IPS DF 4.7 (cell line): Measurements from ENCODE around the gene TUFT1.
"Not testable (repeated sequence)": the region's sequence is repeated elsewhere in the genome, so short reads cannot be mapped to it uniquely, and the experiment has no call there.

Experiments used
- DNase-seq: peaks from one replicate; pipeline ENCODE4 v3.0.0-alpha.2; 2013; ENCODE audit warnings: low spot score; ENCODE audit errors: extremely low read depth

The TUFT1 gene

DNA sequence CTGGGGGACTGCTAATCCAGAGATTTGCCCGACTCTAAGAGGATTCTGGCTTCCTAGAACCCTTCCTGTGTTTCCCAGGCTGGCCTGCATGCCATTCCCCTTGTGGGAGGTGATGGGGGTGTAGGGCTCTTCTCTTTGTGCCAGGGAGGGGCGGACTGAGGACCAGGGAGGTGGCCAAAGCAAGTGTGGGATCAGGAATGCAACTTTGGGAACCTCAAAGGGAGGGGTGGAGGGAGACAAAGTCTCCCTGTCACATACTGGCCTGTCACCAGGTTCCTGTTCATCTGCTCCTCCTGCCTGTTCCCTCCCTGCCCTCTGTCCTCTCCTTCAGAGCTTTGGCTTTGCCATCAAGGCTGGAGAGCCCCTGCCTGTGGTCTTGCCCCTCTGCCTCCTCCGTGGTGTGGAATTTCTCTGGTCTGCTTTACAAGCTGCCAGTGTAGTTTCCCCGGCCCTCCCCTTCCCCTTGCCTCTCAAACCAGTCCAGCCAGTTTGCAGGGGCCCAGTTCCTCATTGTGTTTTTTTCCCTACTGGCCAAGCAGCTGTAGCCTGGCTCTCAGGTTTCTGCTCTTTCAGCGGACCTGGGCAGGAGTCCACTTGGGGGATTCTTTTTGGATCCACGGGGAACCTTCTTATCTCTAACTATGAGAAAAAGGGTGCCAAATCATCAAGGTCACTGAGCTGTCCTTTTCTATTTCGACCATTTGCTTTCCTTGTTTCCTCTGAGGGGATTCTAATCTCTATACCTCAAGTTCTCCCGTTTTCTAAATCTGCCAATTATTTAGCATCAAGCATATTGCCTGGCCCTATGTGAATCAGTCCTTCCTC, 27.1 kb upstream of the TUFT1 start:
- DNase-seq: no peak

DNA sequence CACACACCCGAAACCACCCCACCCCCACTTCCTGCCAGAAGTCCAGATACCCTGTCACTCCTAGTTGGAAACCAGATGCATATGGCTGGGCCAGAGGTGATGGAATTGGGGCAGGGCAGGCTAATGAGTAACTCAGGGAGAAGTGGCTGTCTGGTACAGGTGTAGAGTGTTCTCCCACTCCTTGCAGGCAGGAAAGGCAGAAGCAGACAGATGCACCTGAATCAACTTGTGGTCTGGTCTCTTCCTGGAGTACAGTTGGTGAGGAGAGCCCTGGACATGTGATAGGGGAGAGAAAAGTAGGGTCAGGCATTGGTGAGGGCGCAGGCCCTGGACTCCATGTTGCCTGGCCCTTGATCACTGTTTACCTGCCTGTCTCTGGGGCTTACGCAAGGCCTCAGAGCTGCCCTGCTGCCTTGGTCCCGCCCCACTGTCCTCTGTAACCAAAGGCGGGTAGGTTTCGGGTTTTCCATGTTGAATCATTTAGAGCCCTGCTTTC, 26.4 kb upstream of the TUFT1 start:
- no peak for DNase-seq

DNA sequence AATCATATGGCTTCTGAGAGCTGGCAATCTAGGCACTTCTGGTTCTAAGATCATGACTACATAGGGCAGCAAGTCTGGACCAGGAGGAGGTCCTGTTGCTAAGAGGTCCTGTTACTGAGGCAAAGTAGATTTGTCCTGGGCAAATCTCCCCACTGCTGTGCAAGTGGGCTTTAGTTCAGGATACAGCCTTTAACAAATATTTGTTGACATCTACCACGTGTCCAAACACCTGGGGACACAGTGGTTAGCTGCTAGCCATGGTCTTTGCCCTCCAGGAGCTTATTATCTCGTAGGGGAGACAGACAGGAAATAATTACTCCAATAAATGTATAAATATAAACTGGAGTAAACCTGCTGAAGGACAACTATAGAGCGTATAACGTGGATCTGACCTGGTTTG, 25.7 kb upstream of the TUFT1 start:
- DNase-seq: no peak

DNA sequence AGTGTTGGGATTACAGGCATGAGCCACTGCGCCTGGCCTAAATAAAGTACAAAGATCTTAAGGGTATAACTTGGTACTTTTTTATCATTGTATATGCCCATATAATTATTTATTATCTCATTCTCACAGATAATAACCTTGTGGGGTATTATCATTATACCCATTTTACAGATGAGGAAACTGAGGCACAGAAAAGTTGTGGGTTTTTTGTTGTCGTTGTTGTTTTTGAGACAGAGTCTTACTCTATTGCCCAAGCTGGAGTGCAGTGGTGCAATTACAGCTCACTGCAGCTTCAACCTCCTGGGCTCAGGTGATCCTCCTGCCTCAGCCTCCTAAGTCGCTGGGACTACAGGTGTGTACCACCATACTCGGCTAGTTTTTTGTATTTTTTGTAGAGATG, 24.8 kb upstream of the TUFT1 start:
- DNase-seq: no peak

DNA sequence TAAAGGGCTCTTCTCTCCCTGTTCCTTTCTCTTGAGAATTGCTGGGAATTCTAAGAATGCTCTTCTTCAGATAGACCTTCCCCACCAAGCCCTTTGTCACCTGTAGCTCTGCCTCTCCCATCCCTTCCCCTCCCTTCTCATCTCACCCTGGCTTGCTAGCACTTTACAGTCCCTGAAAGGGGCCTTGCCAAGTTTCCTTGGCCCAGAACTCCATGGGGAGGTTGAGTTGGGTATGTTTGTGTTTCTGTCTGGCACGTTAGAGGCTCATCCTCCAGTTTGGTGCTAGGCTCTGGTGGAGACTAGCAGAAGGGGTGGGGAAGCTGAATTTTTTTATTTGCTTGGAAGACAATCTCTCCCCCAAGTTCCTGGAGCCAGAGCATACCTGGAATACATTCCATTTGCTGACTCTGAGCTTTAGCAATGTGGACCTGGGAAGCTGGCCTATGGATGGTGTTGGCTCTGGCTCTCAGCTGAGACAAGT, 24.0 kb upstream of the TUFT1 start:
- no peak for DNase-seq

DNA sequence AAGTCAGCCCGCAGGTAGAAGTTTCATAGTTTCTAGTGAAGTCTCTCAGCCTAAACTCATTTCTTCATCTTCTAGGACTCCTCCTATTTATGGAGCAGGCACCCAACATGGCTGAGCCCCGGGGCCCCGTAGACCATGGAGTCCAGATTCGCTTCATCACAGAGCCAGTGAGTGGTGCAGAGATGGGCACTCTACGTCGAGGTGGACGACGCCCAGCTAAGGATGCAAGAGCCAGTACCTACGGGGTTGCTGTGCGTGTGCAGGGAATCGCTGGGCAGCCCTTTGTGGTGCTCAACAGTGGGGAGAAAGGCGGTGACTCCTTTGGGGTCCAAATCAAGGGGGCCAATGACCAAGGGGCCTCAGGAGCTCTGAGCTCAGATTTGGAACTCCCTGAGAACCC, 21.7 kb upstream of the TUFT1 start:
- no peak for DNase-seq

DNA sequence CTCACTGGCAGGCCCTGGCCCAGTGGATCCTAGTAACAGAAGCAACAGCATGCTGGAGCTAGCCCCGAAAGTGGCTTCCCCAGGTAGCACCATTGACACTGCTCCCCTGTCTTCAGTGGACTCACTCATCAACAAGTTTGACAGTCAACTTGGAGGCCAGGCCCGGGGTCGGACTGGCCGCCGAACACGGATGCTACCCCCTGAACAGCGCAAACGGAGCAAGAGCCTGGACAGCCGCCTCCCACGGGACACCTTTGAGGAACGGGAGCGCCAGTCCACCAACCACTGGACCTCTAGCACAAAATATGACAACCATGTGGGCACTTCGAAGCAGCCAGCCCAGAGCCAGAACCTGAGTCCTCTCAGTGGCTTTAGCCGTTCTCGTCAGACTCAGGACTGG, 21.2 kb upstream of the TUFT1 start:
- DNase-seq: no peak

DNA sequence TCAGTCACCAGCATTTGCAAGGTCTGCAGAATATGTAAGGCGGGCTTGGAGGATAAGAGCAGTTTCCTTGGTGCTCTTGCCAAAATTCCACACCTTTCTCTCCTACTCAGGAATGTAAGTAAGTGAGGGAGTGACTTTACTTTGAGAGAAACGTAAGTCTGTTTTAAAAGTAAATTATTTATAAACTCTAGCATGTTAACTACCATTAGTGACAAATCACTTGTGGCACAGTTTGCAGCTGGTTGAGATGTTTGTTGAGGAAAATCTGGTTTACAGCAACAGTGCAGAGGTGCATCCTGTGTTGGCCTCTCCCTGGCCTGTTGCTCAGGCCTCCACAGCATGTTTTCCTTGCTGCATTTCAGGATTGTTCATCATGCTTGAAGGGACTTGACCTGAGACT, 20.4 kb upstream of the TUFT1 start:
- no peak for DNase-seq

DNA sequence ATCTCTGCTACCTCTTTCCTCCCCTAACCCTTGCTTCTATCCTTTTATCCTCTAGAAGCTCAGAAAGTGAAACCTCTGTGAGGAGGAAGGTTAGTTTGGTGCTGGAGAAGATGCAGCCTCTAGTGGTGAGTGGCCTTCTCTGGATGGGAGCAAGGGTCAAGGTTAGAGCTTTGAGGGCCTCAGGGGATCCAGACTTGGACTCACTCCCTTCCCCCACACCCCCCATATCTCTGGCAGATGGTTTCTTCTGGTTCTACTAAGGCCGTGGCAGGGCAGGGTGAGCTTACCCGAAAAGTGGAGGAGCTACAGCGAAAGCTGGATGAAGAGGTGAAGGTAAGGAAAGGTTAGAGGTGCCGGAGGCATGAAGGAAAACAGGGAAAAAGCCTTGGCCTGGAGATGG, 19.8 kb upstream of the TUFT1 start:
- no peak for DNase-seq

DNA sequence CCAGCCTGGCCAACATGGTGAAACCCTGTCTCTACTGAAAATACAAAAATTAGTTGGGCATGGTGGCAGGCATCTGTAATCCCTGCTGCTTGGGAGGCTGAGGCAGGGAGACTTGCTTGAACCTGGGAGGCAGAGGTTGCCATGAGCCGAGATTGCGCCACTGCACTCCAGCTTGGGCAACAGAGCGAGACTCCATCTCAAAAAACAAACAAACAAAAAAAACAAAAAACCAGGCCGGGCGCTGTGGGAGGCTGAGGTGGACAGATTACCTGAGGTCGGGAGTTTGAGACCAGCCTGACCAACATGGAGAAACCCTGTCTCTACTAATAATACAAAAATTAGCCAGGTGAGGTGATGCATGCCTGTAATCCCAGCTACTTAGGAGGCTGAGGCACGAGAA, 17.7 kb upstream of the TUFT1 start:
- not testable (repeated sequence) for DNase-seq

DNA sequence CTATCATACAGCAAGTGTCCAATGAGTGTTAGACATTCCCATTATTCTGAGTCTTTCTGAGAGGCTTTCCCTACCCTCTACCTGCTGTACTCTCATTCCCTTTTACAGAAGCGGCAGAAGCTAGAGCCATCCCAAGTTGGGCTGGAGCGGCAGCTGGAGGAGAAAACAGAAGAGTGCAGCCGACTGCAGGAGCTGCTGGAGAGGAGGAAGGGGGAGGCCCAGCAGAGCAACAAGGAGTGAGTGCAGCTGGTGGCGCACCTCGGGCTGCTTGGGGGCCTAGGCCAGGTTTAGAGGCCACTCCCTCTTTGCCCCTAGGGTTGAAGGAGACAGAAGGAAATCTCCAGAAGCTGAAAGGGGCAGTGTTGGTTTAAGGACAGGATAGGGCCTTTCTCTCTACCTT, 16.8 kb upstream of the TUFT1 start:
- no peak for DNase-seq

DNA sequence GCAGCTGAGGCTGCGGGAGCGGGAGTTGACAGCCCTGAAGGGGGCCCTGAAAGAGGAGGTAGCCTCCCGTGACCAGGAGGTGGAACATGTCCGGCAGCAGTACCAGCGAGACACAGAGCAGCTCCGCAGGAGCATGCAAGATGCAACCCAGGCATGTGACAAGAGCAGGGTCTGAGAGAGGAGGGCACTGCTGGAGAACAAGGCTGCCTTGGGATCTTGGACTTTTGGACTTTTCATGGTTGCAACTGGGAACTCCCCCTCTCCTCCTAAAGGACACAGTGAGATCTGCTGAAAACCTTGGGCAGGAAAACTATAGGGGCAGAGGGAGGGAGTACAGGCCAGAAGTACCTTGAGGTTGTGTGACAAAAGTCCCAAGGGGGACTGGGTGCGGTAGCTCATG, 15.4 kb upstream of the TUFT1 start:
- DNase-seq: no peak

DNA sequence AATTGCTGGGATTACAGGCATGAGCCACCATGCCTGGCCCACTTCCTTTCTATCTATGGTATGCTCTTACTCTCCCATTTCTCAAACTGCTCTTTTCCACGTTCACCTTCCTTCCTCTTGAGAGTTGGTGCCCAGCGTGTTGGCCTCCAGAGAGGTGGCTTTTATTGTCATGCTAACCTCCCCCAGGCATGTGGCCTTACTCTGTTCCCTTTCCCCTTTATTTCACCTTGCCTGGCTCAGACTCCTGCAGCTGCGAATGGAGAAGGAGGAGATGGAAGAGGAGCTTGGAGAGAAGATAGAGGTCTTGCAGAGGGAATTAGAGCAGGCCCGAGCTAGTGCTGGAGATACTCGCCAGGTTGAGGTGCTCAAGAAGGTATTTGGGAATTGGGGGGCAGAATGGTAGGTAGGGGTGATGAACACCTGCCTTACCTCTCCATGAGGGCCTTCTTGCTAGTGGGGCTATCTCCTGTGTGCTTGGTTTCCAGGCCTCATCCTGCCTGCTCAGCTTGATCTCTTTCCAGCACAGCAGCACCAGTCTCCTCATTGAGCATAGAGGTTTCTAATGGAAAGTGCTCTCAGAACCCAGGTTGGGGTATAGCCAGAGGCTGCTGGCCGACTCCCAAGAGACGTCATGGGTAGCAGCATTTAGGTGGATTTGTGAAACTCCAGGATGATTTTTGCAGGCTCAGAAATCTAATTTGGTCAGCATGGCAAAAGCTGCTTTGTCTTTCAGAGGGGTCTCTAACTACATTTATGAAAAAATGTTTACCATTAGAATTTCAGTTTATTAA, 13.2 kb upstream of the TUFT1 start:
- no peak for DNase-seq

DNA sequence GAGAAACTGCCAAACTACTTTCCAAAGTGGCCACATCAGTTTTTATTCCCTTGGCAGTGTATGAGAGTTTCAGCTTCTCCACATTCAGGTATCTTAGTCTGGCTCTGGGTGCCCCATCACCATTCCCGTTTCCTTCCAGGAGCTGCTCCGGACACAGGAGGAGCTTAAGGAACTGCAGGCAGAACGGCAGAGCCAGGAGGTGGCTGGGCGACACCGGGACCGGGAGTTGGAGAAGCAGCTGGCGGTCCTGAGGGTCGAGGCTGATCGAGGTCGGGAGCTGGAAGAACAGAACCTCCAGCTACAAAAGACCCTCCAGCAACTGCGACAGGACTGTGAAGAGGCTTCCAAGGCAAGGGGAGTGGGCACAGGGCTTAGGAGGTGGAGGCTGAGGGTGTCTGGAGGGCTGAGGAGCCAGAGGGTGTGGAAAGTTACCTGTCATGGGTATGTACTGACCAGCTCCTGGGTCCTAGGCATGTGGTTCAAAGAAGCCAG, 10.9 kb upstream of the TUFT1 start:
- DNase-seq: no peak

DNA sequence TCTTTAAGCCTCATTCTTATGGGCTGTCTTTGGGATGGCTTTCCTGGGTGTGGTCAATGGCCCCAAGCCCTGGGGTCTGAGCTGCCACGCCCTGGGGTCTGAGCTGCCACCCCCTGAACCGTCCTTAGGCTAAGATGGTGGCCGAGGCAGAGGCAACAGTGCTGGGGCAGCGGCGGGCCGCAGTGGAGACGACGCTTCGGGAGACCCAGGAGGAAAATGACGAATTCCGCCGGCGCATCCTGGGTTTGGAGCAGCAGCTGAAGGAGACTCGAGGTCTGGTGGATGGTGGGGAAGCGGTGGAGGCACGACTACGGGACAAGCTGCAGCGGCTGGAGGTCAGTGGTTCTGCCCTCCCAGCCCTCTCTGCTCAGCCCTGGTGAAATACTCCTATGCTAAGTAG, 10.3 kb upstream of the TUFT1 start:
- no peak for DNase-seq

DNA sequence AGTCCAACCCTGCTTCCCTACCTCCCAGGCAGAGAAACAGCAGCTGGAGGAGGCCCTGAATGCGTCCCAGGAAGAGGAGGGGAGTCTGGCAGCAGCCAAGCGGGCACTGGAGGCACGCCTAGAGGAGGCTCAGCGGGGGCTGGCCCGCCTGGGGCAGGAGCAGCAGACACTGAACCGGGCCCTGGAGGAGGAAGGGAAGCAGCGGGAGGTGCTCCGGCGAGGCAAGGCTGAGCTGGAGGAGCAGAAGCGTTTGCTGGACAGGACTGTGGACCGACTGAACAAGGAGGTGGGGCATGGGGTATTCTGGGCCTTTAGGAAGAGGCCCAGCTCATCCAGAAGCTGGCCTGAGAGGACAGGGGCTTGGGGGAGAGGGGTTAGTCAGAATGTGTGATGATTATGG, 9.6 kb upstream of the TUFT1 start:
- DNase-seq: no peak

DNA sequence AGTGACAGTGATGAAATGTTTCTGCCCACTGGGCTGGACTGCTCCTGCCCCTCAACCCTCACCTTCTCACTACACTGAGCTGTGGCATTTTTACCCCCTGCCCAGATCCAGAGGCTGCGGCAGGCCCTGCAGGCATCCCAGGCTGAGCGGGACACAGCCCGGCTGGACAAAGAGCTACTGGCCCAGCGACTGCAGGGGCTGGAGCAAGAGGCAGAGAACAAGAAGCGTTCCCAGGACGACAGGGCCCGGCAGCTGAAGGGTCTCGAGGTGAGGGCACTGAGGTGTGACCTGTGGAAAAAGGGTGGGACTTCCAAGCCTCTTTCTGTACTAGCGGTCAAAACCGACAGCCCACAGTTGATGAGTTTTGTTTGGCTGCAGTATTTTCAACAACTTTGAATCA, 6.2 kb upstream of the TUFT1 start:
- no peak for DNase-seq

DNA sequence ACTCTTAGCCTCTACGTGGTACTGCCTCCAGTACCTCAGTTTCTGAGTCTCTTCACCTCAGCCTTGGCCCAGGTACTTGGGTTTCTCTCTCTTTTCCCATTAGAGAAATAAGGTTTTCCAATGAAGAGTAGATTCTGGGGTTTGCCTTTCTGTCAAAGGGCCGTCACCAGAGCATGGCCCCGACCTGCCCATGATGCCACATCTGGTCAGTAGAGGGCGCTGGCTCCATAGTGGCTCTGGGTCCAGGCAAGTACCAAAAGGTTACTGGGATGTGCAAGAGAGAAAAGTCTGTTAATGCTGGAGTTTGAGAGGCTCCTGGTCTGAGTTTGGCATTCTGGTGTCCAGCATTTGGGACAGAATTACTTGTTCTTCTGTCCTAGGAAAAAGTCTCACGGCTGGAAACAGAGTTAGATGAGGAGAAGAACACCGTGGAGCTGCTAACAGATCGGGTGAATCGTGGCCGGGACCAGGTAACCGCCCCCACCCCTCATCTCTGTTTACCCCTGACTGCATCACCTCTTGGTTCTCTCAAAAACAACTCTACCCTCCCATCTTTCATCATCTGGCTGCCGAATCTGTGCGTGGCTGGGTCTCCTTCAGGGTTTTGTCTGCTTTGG, 5.3 kb upstream of the TUFT1 start:
- no peak for DNase-seq

DNA sequence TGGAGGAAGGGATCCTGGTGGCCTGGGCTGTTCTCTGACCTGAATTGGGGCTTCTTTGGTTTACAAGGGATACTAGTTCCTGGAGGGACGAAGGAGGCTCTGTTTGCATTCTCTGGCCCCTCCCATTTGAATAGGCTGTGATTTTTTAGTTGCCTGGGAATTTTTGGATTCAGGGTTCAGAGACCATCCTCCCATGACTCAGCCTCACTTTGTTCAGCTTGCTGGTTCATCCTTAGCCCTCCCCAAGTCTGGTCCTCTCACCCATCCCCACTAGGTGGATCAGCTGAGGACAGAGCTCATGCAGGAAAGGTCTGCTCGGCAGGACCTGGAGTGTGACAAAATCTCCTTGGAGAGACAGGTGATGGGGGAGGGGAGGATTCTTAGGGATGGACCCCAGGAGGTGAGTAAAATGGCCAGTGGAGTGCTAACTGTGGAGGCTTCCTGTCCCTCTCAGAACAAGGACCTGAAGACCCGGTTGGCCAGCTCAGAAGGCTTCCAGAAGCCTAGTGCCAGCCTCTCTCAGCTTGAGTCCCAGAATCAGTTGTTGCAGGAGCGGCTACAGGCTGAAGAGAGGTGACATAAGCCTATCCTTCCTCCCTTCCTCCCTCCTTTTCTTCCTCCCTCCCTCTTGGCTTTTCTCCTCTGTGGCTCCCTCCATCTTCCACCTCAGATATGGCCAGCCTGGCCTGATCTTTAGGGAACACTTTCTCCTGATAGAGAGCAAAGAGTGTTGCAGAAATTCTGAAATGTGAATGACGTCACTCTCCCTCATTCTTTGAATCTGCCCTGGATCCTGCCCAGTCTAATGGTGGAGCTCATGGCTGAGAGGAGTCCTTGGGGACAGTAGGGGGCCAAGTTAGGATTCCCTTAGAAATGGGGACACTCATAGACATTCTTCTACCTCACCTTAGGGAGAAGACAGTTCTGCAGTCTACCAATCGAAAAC, 4.5 kb upstream of the TUFT1 start:
- DNase-seq: no peak

DNA sequence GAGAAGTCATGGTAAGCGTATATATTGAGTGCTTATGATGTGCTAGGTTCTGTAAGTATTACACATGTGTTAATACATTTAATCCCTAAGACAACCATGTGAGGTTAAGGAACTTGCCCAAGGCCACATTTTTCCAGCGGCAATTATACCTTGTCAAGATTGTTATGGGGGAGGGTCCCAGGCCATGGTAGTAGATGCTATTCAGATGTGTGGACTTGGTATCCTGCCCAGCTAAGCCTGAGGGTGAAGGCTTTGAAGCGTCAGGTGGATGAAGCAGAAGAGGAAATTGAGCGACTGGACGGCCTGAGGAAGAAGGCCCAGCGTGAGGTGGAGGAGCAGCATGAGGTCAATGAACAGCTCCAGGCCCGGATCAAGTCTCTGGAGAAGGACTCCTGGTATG, 3.6 kb upstream of the TUFT1 start:
- DNase-seq: no peak

DNA sequence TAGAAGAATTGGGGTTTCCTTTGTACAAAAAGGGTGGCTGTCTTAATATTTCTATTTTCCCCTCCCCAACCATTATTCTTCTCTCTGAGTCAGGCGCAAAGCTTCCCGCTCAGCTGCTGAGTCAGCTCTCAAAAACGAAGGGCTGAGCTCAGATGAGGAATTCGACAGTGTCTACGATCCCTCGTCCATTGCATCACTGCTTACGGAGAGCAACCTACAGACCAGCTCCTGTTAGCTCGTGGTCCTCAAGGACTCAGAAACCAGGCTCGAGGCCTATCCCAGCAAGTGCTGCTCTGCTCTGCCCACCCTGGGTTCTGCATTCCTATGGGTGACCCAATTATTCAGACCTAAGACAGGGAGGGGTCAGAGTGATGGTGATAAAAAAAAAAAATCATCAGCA, 3.0 kb upstream of the TUFT1 start:
- no peak for DNase-seq
